Body of pancreas (tissue), 4 donors: ENCODE results near the gene PRIM1.
A peak's percentile ranks its signal among the peaks of the same experiment; 100 is the strongest.

Experiments
- POLR2A ChIP-seq, 3 donors: fragments of 450-650 bp; IDR thresholded peaks; one replicate each; pipeline ENCODE4 v1.6.1; 2016; ENCODE audit warnings: antibody characterized with exemption in 3 of 3, mild to moderate bottlenecking in 2 of 3
- TF ChIP-seq, protein P1 (sequence below), 7 experiments: fragments of 450-650 bp in 4 of 7; fragments of 200-600 bp in 3 of 7; sonication (generic) in 3 of 7; IDR thresholded peaks; one replicate each; pipeline ENCODE4 v1.5.1; 2016 to 2019; ENCODE audit warnings: antibody characterized with exemption in 7 of 7

- TF ChIP-seq, protein P1, sequence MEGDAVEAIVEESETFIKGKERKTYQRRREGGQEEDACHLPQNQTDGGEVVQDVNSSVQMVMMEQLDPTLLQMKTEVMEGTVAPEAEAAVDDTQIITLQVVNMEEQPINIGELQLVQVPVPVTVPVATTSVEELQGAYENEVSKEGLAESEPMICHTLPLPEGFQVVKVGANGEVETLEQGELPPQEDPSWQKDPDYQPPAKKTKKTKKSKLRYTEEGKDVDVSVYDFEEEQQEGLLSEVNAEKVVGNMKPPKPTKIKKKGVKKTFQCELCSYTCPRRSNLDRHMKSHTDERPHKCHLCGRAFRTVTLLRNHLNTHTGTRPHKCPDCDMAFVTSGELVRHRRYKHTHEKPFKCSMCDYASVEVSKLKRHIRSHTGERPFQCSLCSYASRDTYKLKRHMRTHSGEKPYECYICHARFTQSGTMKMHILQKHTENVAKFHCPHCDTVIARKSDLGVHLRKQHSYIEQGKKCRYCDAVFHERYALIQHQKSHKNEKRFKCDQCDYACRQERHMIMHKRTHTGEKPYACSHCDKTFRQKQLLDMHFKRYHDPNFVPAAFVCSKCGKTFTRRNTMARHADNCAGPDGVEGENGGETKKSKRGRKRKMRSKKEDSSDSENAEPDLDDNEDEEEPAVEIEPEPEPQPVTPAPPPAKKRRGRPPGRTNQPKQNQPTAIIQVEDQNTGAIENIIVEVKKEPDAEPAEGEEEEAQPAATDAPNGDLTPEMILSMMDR (IDR thresholded peaks at IDR 0.05), result no peak
- TF ChIP-seq POLR2A (IDR thresholded peaks at IDR 0.05), result peak in 2 of 3 donors; percentile 44 to 46
Observed at GRCh38 chr12:56723889-56724700, 28.0 kb downstream of the PRIM1 start.
